Testis (tissue), 2 donors: ENCODE measurements around the gene FIGNL2.

Source experiments
- POLR2A ChIP-seq: fragments of 450-650 bp; IDR thresholded peaks from one replicate; pipeline ENCODE4 v1.6.1; 2017; ENCODE audit warnings: antibody characterized with exemption, mild to moderate bottlenecking, moderate library complexity
- TF ChIP-seq, protein P1 (sequence below), 3 experiments: fragments of 450-650 bp in 2 of 3; fragments of 200-600 bp in 1 of 3; sonication (generic) in 1 of 3; IDR thresholded peaks; one replicate each; pipeline ENCODE4 v1.5.1; 2016 to 2019; ENCODE audit warnings: antibody characterized with exemption in 3 of 3, mild to moderate bottlenecking in 2 of 3, moderate library complexity in 1 of 3

DNA sequence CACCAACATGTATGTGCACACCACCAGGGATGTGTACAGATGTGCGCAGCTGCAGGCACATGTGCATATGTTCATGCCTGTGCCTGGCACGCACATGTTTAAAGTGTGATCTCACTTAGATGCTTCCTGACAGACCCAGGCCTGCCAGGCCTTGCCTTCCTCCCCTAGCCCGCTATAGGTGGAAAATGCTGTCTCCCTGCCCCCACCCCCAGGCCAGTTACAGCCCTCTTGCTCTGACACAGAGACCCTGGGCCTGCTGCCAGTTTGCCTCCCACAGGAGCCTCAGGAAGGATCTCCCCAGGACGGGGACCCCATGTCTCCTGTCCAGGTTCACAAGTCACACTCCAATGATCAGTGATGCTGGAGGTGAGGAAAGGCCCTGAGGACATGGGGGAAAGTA is 21.6 kb downstream of the FIGNL2 start:
- TF ChIP-seq, protein P1, sequence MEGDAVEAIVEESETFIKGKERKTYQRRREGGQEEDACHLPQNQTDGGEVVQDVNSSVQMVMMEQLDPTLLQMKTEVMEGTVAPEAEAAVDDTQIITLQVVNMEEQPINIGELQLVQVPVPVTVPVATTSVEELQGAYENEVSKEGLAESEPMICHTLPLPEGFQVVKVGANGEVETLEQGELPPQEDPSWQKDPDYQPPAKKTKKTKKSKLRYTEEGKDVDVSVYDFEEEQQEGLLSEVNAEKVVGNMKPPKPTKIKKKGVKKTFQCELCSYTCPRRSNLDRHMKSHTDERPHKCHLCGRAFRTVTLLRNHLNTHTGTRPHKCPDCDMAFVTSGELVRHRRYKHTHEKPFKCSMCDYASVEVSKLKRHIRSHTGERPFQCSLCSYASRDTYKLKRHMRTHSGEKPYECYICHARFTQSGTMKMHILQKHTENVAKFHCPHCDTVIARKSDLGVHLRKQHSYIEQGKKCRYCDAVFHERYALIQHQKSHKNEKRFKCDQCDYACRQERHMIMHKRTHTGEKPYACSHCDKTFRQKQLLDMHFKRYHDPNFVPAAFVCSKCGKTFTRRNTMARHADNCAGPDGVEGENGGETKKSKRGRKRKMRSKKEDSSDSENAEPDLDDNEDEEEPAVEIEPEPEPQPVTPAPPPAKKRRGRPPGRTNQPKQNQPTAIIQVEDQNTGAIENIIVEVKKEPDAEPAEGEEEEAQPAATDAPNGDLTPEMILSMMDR (IDR thresholded peaks at IDR 0.05) = no peak
- TF ChIP-seq POLR2A = no peak
